ENCODE data around the gene ARL3. TPM values are rescaled to one million over a fixed set of nuclear protein-coding genes. Genes with fewer than 3 reads are reported as not detected.

Gene ARL3
- total and polyA plus RNA-seq, 2 of the 4 experiments (the other 2 are of a cell fraction): 5.0 to 14.3 TPM

GRCh38 chr10:102676534-102677315, 37.5 kb downstream of the ARL3 start:
- intact Hi-C loops (cut with micrococcal nuclease): loop anchor here (1.0 to 2.0 kb wide), 2 partner anchors 30 to 174 kb away; partner anchors contain the start of gene ACTR1A
- H3K4me3 ChIP-seq (ENCODE audit: insufficient read depth, low read depth, low read length): no peak overlapping the region
- POLR2A ChIA-PET (ENCODE audit: unreplicated experiment): interaction anchor here (0.7 to 1.1 kb wide), 3 partner anchors 16 to 90 kb away, joined by 3 to 14 read pairs (median 4); no protein-coding TSS in a partner anchor

More at GRCh38 chr10:102676534-102677315, 37.5 kb downstream of the ARL3 start:
- peak overlapping the region; percentile 78 for H3K14ac ChIP-seq (replicated peaks; ENCODE audit: low read depth, low read length)
- H3K9me3 ChIP-seq (ENCODE audit: control insufficient read depth, insufficient read depth, low read length): no peaks in the 10 kb centered on the region
- H2AK9ac ChIP-seq (replicated peaks; ENCODE audit: low read depth, low read length, poor library complexity): peak overlapping the region; percentile 73
- H3K56ac ChIP-seq (ENCODE audit: extremely low read depth, insufficient read depth, low read length): peak overlapping the region; percentile 78; the same call in 1 of the 2 replicates
- peaks cover 2% of the 10 kb centered on the region; the same call in 1 of the 2 replicates for H3K36me3 ChIP-seq (ENCODE audit: control insufficient read depth, insufficient read depth, low read length)
- peaks cover 9 to 53% of the 10 kb centered on the region in 2 experiments; a peak in 3 of 4 replicates for H3K79me1 ChIP-seq (ENCODE audit: low read depth in 1 of 2, low read length in 2 of 2)
- H3K27me3 ChIP-seq (ENCODE audit: control insufficient read depth, insufficient read depth, low read length): no peaks in the 10 kb centered on the region
- no peak for ATAC-seq (ENCODE audit: low read depth)
- TF ChIP-seq RFX5 (IDR thresholded peaks at IDR 0.05; ENCODE audit: low read depth, low read length) (no peak), CTCF (conservative IDR thresholded peaks at IDR 0.05; ENCODE audit: low read depth, low read length) (no peak), RCOR1 (IDR thresholded peaks at IDR 0.05; ENCODE audit: insufficient replicate concordance, low read length) (no peak), CEBPB (IDR thresholded peaks at IDR 0.05; ENCODE audit: low read depth, low read length) (no peak), MAFK (IDR thresholded peaks at IDR 0.05; ENCODE audit: low read depth, low read length) (no peak), SMC3 (IDR thresholded peaks at IDR 0.05; ENCODE audit: low read depth, low read length) (no peak)
- peak overlapping the region; percentile 73 for H3K9ac ChIP-seq (ENCODE audit: low read depth, low read length)
- peak overlapping the region; percentile 79; the same call in 2 of the 3 replicates for H2BK15ac ChIP-seq (ENCODE audit: low read depth, low read length)
- DNase-seq: no peak
- peak overlapping the region; percentile 66 for H3K4ac ChIP-seq (ENCODE audit: low read depth, low read length)
- WGBS, 2 experiments (ENCODE audit: extremely low coverage in 2 of 2, insufficient read length in 1 of 2): no CpG with 5 or more reads among the region's 9 CpGs
- H3K9me1 ChIP-seq (ENCODE audit: insufficient read depth, low read length): peaks cover 27% of the 10 kb centered on the region
- peak overlapping the region; percentile 86 for H3K18ac ChIP-seq (ENCODE audit: low read depth, low read length)
- dilution Hi-C loops (cut with HindIII; ENCODE audit: low sequenced_read_pairs, unreplicated experiment) (no loop called here), in situ Hi-C loops (cut with MboI; ENCODE audit: low sequenced_read_pairs) (no loop called here)
- peak overlapping the region; percentile 82 for H3K23ac ChIP-seq (ENCODE audit: low read depth, low read length)
- H3K4me2 ChIP-seq (ENCODE audit: low read depth, low read length): peak overlapping the region; percentile 76
- peak overlapping the region; percentile 89 for H4K5ac ChIP-seq (ENCODE audit: low read depth, low read length)
- peak overlapping the region; percentile 97 for H2BK5ac ChIP-seq (ENCODE audit: low read depth, low read length, poor library complexity, severe bottlenecking)
- peak overlapping the region; percentile 39 for H2AFZ ChIP-seq (replicated peaks; ENCODE audit: low read length, poor library complexity)
- peak overlapping the region; percentile 22 to 83 for H4K8ac ChIP-seq (ENCODE audit: low read depth in 2 of 2, low read length in 2 of 2)
- H2BK20ac ChIP-seq (ENCODE audit: low read depth, low read length): peak overlapping the region; percentile 84
- peak overlapping the region; percentile 83 for H4K91ac ChIP-seq (ENCODE audit: insufficient read depth, low read depth, low read length)
- H2AK5ac ChIP-seq (ENCODE audit: low read depth, low read length): peak overlapping the region; percentile 71
- peak overlapping the region; percentile 85 for H2BK120ac ChIP-seq (ENCODE audit: low read depth, low read length)
- no TSS peak for BruUV-seq (replicated peaks)
- CTCF ChIA-PET: interaction anchor here (0.6 to 2.9 kb wide), 6 partner anchors 12 to 37 kb away, joined by 3 to 14 read pairs (median 4); partner anchors contain the start of genes ARL3 and SFXN2
- H3K4me1 ChIP-seq (ENCODE audit: control insufficient read depth, insufficient read depth, low read length): peaks cover 49% of the 10 kb centered on the region
- H4K20me1 ChIP-seq (ENCODE audit: insufficient read depth, low read length): no peaks in the 10 kb centered on the region
- peak overlapping the region; percentile 99 for H3K27ac ChIP-seq (ENCODE audit: insufficient read depth, low read length)

All from IMR-90 (cell line).